Mesenchymal stem cell (in vitro differentiated cells and primary cell): Measurements from ENCODE around the gene FIBCD1.
A peak's percentile ranks its signal among the peaks of the same experiment; 100 is the strongest.

Source experiments
- DNase-seq: peaks from one replicate; pipeline ENCODE4 v3.0.0-alpha.2; 2013
- H2AFZ ChIP-seq: one replicate; pipeline ENCODE4 v1.6.1; 2013; ENCODE audit warnings: low read depth, mild to moderate bottlenecking, control low read depth, inconsistent platforms, low read length, moderate library complexity
- H2AK5ac ChIP-seq: 2 replicates; pipeline ENCODE4 v1.6.1; 2013; ENCODE audit warnings: low read length, moderate library complexity, mild to moderate bottlenecking, inconsistent platforms; ENCODE audit not compliant: severe bottlenecking
- H2BK120ac ChIP-seq: one replicate; pipeline ENCODE4 v1.6.1; 2013; ENCODE audit warnings: low read depth, mild to moderate bottlenecking, inconsistent platforms, low read length, moderate library complexity
- H2BK12ac ChIP-seq, 2 experiments: one replicate each; pipeline ENCODE4 v1.6.1; 2013; ENCODE audit warnings: inconsistent platforms in 2 of 2, low read length in 2 of 2, mild to moderate bottlenecking in 2 of 2, moderate library complexity in 2 of 2, control low read depth in 1 of 2
- H2BK15ac ChIP-seq: one replicate; pipeline ENCODE4 v1.6.1; 2013; ENCODE audit warnings: mild to moderate bottlenecking, low read depth, inconsistent platforms; ENCODE audit not compliant: poor library complexity, severe bottlenecking
- H2BK5ac ChIP-seq: 2 replicates; pipeline ENCODE4 v1.6.1; 2013; ENCODE audit warnings: low read depth, mild to moderate bottlenecking, low read length, control low read depth, inconsistent platforms; ENCODE audit not compliant: poor library complexity, severe bottlenecking
- H3K14ac ChIP-seq, 2 experiments: one replicate each; pipeline ENCODE4 v1.6.1; 2013; ENCODE audit warnings: inconsistent platforms in 2 of 2, low read length in 2 of 2, control low read depth in 1 of 2, mild to moderate bottlenecking in 1 of 2, moderate library complexity in 1 of 2
- H3K18ac ChIP-seq, 2 experiments: one replicate each; pipeline ENCODE4 v1.6.1; 2013; ENCODE audit warnings: inconsistent platforms in 2 of 2, low read length in 2 of 2, control low read depth in 1 of 2, low read depth in 1 of 2, mild to moderate bottlenecking in 1 of 2
- H3K23ac ChIP-seq, 2 experiments: one replicate each; pipeline ENCODE4 v1.6.1; 2013; ENCODE audit warnings: inconsistent platforms in 2 of 2, low read length in 2 of 2, mild to moderate bottlenecking in 2 of 2, moderate library complexity in 2 of 2, control low read depth in 1 of 2
- H3K27ac ChIP-seq: 2 replicates; pipeline ENCODE4 v1.5.1; 2013; ENCODE audit warnings: mild to moderate bottlenecking, moderate library complexity, low read length, control low read depth, inconsistent platforms; ENCODE audit not compliant: poor library complexity, severe bottlenecking
- H3K27me3 ChIP-seq, 2 experiments: 2 replicates each; pipeline versions ENCODE4 v1.6.1 to v1.7.0; 2013; ENCODE audit warnings: low read length in 2 of 2, mild to moderate bottlenecking in 2 of 2, moderate library complexity in 2 of 2, control low read depth in 1 of 2, inconsistent platforms in 1 of 2; ENCODE audit not compliant: control insufficient read depth in 1 of 2, insufficient read depth in 1 of 2
- H3K36me3 ChIP-seq, 2 experiments: 2 replicates each; pipeline versions ENCODE4 v1.6.1 to v1.7.0; 2013; ENCODE audit warnings: low read length in 2 of 2, control low read depth in 1 of 2, inconsistent platforms in 1 of 2, low read depth in 1 of 2, mild to moderate bottlenecking in 1 of 2; ENCODE audit not compliant: insufficient read depth in 2 of 2, control insufficient read depth in 1 of 2
- H3K4ac ChIP-seq, 2 experiments: one replicate each; pipeline ENCODE4 v1.6.1; 2013; ENCODE audit warnings: inconsistent platforms in 2 of 2, low read length in 2 of 2, mild to moderate bottlenecking in 2 of 2, moderate library complexity in 2 of 2, control low read depth in 1 of 2, low read depth in 1 of 2
- H3K4me1 ChIP-seq: 2 replicates; pipeline ENCODE4 v1.6.1; 2013; ENCODE audit warnings: low read depth, low read length, control low read depth; ENCODE audit not compliant: control insufficient read depth, insufficient read depth
- H3K4me2 ChIP-seq: 2 replicates; pipeline ENCODE4 v1.6.1; 2013; ENCODE audit warnings: low read length, mild to moderate bottlenecking, inconsistent platforms; ENCODE audit not compliant: poor library complexity, severe bottlenecking
- H3K4me3 ChIP-seq, 2 experiments: 2 replicates each; pipeline versions ENCODE4 v1.5.1 to v1.7.0; 2013; ENCODE audit warnings: low read length in 2 of 2, mild to moderate bottlenecking in 2 of 2, control low read depth in 1 of 2, low read depth in 1 of 2; ENCODE audit not compliant: insufficient read depth in 1 of 2
- H3K79me1 ChIP-seq: replicated peaks from 2 replicates; pipeline ENCODE4 v1.6.1; 2013; ENCODE audit warnings: mild to moderate bottlenecking, control low read depth, low read length, inconsistent platforms; ENCODE audit not compliant: poor library complexity, severe bottlenecking
- H3K9ac ChIP-seq: 2 replicates; pipeline ENCODE4 v1.7.0; 2013; ENCODE audit warnings: mild to moderate bottlenecking, low read length, moderate library complexity
- H3K9me3 ChIP-seq: 2 replicates; pipeline ENCODE4 v1.7.0; 2013; ENCODE audit warnings: mild to moderate bottlenecking, low read length; ENCODE audit not compliant: control insufficient read depth
- H4K8ac ChIP-seq: one replicate; pipeline ENCODE4 v1.6.1; 2013; ENCODE audit warnings: inconsistent platforms, mild to moderate bottlenecking, low read length, moderate library complexity
- H4K91ac ChIP-seq: one replicate; pipeline ENCODE4 v1.6.1; 2013; ENCODE audit warnings: mild to moderate bottlenecking, low read length, inconsistent platforms
- WGBS: methylation state at CpG from one replicate; pipeline ENCODE4 v1.1.7; 2013; ENCODE audit warnings: mixed read lengths; 5-methylcytosine and 5-hydroxymethylcytosine counted together

Gene FIBCD1

GRCh38 chr9:130934246-130934645 lies 4.8 kb downstream of the FIBCD1 start:
- Histone ChIP-seq H2BK12ac (no peak overlapping the region), H3K4me2 (no peak overlapping the region), H3K4me3 (no peak overlapping the region), H2BK120ac (no peak overlapping the region), H2AK5ac (peak overlapping the region; percentile 13), H3K14ac (no peak overlapping the region), H3K9me3 (no peaks in the 10 kb centered on the region), H2BK15ac (no peak overlapping the region), H3K79me1 (no peaks in the 10 kb centered on the region), H3K27ac (no peak overlapping the region), H2AFZ (no peak overlapping the region), H3K4ac (no peak overlapping the region), H4K91ac (no peak overlapping the region), H2BK5ac (no peak overlapping the region), H3K23ac (no peak overlapping the region), H3K18ac (no peak overlapping the region), H3K9ac (no peak overlapping the region), H4K8ac (no peak overlapping the region), H3K36me3 (no peaks in the 10 kb centered on the region), H3K27me3 (peaks cover 0 to 21% of the 10 kb centered on the region in 2 experiments), H3K4me1 (peaks cover 58% of the 10 kb centered on the region)
- DNase-seq: no peak
- WGBS: 93% methylated on average over 11 of the region's 11 CpGs

- H3K4me3 ChIP-seq: peak overlapping the region in 1 of 2 experiments; percentile 41
- WGBS: 42% methylated on average over 20 of the region's 26 CpGs
- H3K14ac ChIP-seq: no peak overlapping the region
Measured at GRCh38 chr9:130933114-130934046, 5.7 kb downstream of the FIBCD1 start.

GRCh38 chr9:130932255-130933079 lies 6.6 kb downstream of the FIBCD1 start:
- H3K14ac ChIP-seq: no peak overlapping the region
- no peak overlapping the region for H3K4ac ChIP-seq
- H2AK5ac ChIP-seq: no peak overlapping the region
- WGBS: 74% methylated on average over 18 of the region's 21 CpGs
- H3K4me2 ChIP-seq: no peak overlapping the region
- H2BK12ac ChIP-seq: no peak overlapping the region
- no peaks in the 10 kb centered on the region for H3K9me3 ChIP-seq
- peak overlapping the region; percentile 26 for H3K9ac ChIP-seq
- no peaks in the 10 kb centered on the region for H3K79me1 ChIP-seq
- peaks cover 61% of the 10 kb centered on the region for H3K4me1 ChIP-seq
- H4K8ac ChIP-seq: no peak overlapping the region
- no peak overlapping the region for H2BK5ac ChIP-seq
- H2AFZ ChIP-seq: no peak overlapping the region
- no peak for DNase-seq
- H3K18ac ChIP-seq: no peak overlapping the region
- H4K91ac ChIP-seq: no peak overlapping the region
- no peaks in the 10 kb centered on the region for H3K36me3 ChIP-seq
- no peak overlapping the region for H3K27ac ChIP-seq
- peak overlapping the region in 1 of 2 experiments; percentile 41 for H3K4me3 ChIP-seq
- no peak overlapping the region for H2BK15ac ChIP-seq
- H3K27me3 ChIP-seq: peaks cover 0 to 12% of the 10 kb centered on the region in 2 experiments
- no peak overlapping the region for H3K23ac ChIP-seq
- H2BK120ac ChIP-seq: no peak overlapping the region

More at GRCh38 chr9:130933114-130934046, 5.7 kb downstream of the FIBCD1 start:
- H2BK5ac ChIP-seq: no peak overlapping the region
- H2BK15ac ChIP-seq: no peak overlapping the region
- H3K4ac ChIP-seq: no peak overlapping the region
- peak; percentile 42 for DNase-seq
- H3K4me1 ChIP-seq: peaks cover 63% of the 10 kb centered on the region
- peak overlapping the region; percentile 26 for H3K9ac ChIP-seq
- no peak overlapping the region for H3K18ac ChIP-seq
- H3K4me2 ChIP-seq: peak overlapping the region; percentile 5
- H3K27ac ChIP-seq: no peak overlapping the region
- no peaks in the 10 kb centered on the region for H3K36me3 ChIP-seq
- no peak overlapping the region for H2BK12ac ChIP-seq
- no peak overlapping the region for H2BK120ac ChIP-seq
- no peaks in the 10 kb centered on the region for H3K9me3 ChIP-seq
- H2AFZ ChIP-seq: no peak overlapping the region
- H3K23ac ChIP-seq: no peak overlapping the region
- H3K27me3 ChIP-seq: peaks cover 0 to 20% of the 10 kb centered on the region in 2 experiments
- no peak overlapping the region for H2AK5ac ChIP-seq
- no peak overlapping the region for H4K8ac ChIP-seq
- no peaks in the 10 kb centered on the region for H3K79me1 ChIP-seq
- no peak overlapping the region for H4K91ac ChIP-seq
